ENCODE data around the gene AKAP1. TPM values are rescaled to one million over a fixed set of nuclear protein-coding genes. Genes with fewer than 3 reads are reported as not detected.

The AKAP1 gene
- polyA plus RNA-seq, 1 donor from 2014 or later = 21.4 TPM

GRCh38 chr17:57140316-57140715 is 55.3 kb downstream of the AKAP1 start:
- H3K27me3 Mint-ChIP-seq = peaks cover 11% of the 10 kb centered on the region
- H3K9me3 Mint-ChIP-seq = peaks cover 0 to 3% (median 2%) of the 10 kb centered on the region in 3 donors
- no peak overlapping the region for H3K4me3 Mint-ChIP-seq
- no peaks in the 10 kb centered on the region for H3K4me1 Mint-ChIP-seq
- H3K27ac Mint-ChIP-seq = no peak overlapping the region
- H3K36me3 Mint-ChIP-seq = peaks cover 2% of the 10 kb centered on the region

GRCh38 chr17:57142925-57143324 is 57.9 kb downstream of the AKAP1 start:
- Mint-ChIP-seq H3K4me1 (no peaks in the 10 kb centered on the region), H3K4me3 (no peak overlapping the region), H3K27ac (no peak overlapping the region), H3K36me3 (peaks cover 2% of the 10 kb centered on the region), H3K9me3 (peaks cover 0 to 3% (median 2%) of the 10 kb centered on the region in 3 donors), H3K27me3 (peaks cover 14% of the 10 kb centered on the region)

GRCh38 chr17:57143361-57143760 is 58.3 kb downstream of the AKAP1 start:
- Mint-ChIP-seq H3K9me3 (peaks cover 0 to 5% (median 2%) of the 10 kb centered on the region in 3 donors), H3K27ac (no peak overlapping the region), H3K36me3 (peaks cover 1% of the 10 kb centered on the region), H3K27me3 (peaks cover 14% of the 10 kb centered on the region), H3K4me1 (no peaks in the 10 kb centered on the region), H3K4me3 (no peak overlapping the region)

GRCh38 chr17:57143919-57144318 is 58.9 kb downstream of the AKAP1 start:
- Mint-ChIP-seq H3K27ac (no peak overlapping the region), H3K9me3 (peaks cover 1 to 9% (median 2%) of the 10 kb centered on the region in 3 donors), H3K27me3 (peaks cover 11% of the 10 kb centered on the region), H3K36me3 (peaks cover 2% of the 10 kb centered on the region), H3K4me1 (no peaks in the 10 kb centered on the region), H3K4me3 (no peak overlapping the region)

GRCh38 chr17:57144567-57144966 is 59.5 kb downstream of the AKAP1 start:
- peaks cover 0 to 11% (median 4%) of the 10 kb centered on the region in 3 donors for H3K9me3 Mint-ChIP-seq
- H3K4me3 Mint-ChIP-seq = no peak overlapping the region
- H3K27me3 Mint-ChIP-seq = peaks cover 9% of the 10 kb centered on the region
- H3K4me1 Mint-ChIP-seq = no peaks in the 10 kb centered on the region
- H3K27ac Mint-ChIP-seq = no peak overlapping the region
- peaks cover 4% of the 10 kb centered on the region for H3K36me3 Mint-ChIP-seq

GRCh38 chr17:57145347-57145746 is 60.3 kb downstream of the AKAP1 start:
- H3K9me3 Mint-ChIP-seq = peaks cover 0 to 11% (median 4%) of the 10 kb centered on the region in 3 donors
- peaks cover 4% of the 10 kb centered on the region for H3K36me3 Mint-ChIP-seq
- H3K27me3 Mint-ChIP-seq = peaks cover 9% of the 10 kb centered on the region
- no peak overlapping the region for H3K27ac Mint-ChIP-seq
- no peak overlapping the region for H3K4me3 Mint-ChIP-seq
- no peaks in the 10 kb centered on the region for H3K4me1 Mint-ChIP-seq

GRCh38 chr17:57146273-57146672 is 61.2 kb downstream of the AKAP1 start:
- Mint-ChIP-seq H3K4me1 (no peaks in the 10 kb centered on the region), H3K36me3 (peaks cover 4% of the 10 kb centered on the region)

GRCh38 chr17:57151798-57152197 is 66.8 kb downstream of the AKAP1 start:
- no peaks in the 10 kb centered on the region for H3K4me1 Mint-ChIP-seq
- no peak overlapping the region for H3K27ac Mint-ChIP-seq
- no peak overlapping the region for H3K4me3 Mint-ChIP-seq
- peaks cover 6% of the 10 kb centered on the region for H3K27me3 Mint-ChIP-seq
- H3K36me3 Mint-ChIP-seq = peaks cover 4% of the 10 kb centered on the region
- H3K9me3 Mint-ChIP-seq = peaks cover 0 to 11% (median 4%) of the 10 kb centered on the region in 3 donors

More at GRCh38 chr17:57146273-57146672, 61.2 kb downstream of the AKAP1 start:
- Mint-ChIP-seq H3K27me3 (peaks cover 12% of the 10 kb centered on the region), H3K27ac (no peak overlapping the region), H3K4me3 (no peak overlapping the region), H3K9me3 (peaks cover 0 to 11% (median 4%) of the 10 kb centered on the region in 3 donors)

- Mint-ChIP-seq H3K4me1 (no peaks in the 10 kb centered on the region), H3K27ac (no peak overlapping the region), H3K9me3 (peaks cover 0 to 11% (median 4%) of the 10 kb centered on the region in 3 donors), H3K4me3 (no peak overlapping the region), H3K36me3 (peaks cover 4% of the 10 kb centered on the region), H3K27me3 (peaks cover 8% of the 10 kb centered on the region)
Observed at GRCh38 chr17:57152967-57153528, 68.0 kb downstream of the AKAP1 start.

GRCh38 chr17:57154921-57155320 is 69.9 kb downstream of the AKAP1 start:
- H3K27me3 Mint-ChIP-seq = peaks cover 10% of the 10 kb centered on the region
- H3K27ac Mint-ChIP-seq = no peak overlapping the region
- no peaks in the 10 kb centered on the region for H3K36me3 Mint-ChIP-seq
- H3K4me3 Mint-ChIP-seq = no peak overlapping the region
- no peaks in the 10 kb centered on the region for H3K4me1 Mint-ChIP-seq
- H3K9me3 Mint-ChIP-seq = peaks cover 0 to 2% (median 0%) of the 10 kb centered on the region in 3 donors

GRCh38 chr17:57158325-57158724 is 73.3 kb downstream of the AKAP1 start:
- Mint-ChIP-seq H3K27me3 (peaks cover 7% of the 10 kb centered on the region), H3K4me1 (no peaks in the 10 kb centered on the region), H3K27ac (no peak overlapping the region), H3K9me3 (peaks cover 0 to 2% (median 2%) of the 10 kb centered on the region in 3 donors), H3K4me3 (no peak overlapping the region), H3K36me3 (no peaks in the 10 kb centered on the region)

GRCh38 chr17:57158795-57159194 is 73.7 kb downstream of the AKAP1 start:
- H3K4me1 Mint-ChIP-seq = no peaks in the 10 kb centered on the region
- peaks cover 0 to 2% (median 2%) of the 10 kb centered on the region in 3 donors for H3K9me3 Mint-ChIP-seq
- H3K36me3 Mint-ChIP-seq = no peaks in the 10 kb centered on the region
- no peak overlapping the region for H3K4me3 Mint-ChIP-seq
- peaks cover 7% of the 10 kb centered on the region for H3K27me3 Mint-ChIP-seq
- H3K27ac Mint-ChIP-seq = no peak overlapping the region

- H3K4me3 Mint-ChIP-seq = no peak overlapping the region
- H3K36me3 Mint-ChIP-seq = no peaks in the 10 kb centered on the region
- no peak overlapping the region for H3K27ac Mint-ChIP-seq
- peaks cover 7% of the 10 kb centered on the region for H3K27me3 Mint-ChIP-seq
- peaks cover 0 to 6% (median 2%) of the 10 kb centered on the region in 3 donors for H3K9me3 Mint-ChIP-seq
- no peaks in the 10 kb centered on the region for H3K4me1 Mint-ChIP-seq
Observed at GRCh38 chr17:57160624-57161023, 75.6 kb downstream of the AKAP1 start.

GRCh38 chr17:57164814-57165213 is 79.8 kb downstream of the AKAP1 start:
- no peak overlapping the region for H3K4me3 Mint-ChIP-seq
- H3K4me1 Mint-ChIP-seq = no peaks in the 10 kb centered on the region
- H3K36me3 Mint-ChIP-seq = no peaks in the 10 kb centered on the region
- no peak overlapping the region for H3K27ac Mint-ChIP-seq
- peaks cover 7% of the 10 kb centered on the region for H3K27me3 Mint-ChIP-seq
- H3K9me3 Mint-ChIP-seq = peaks cover 0 to 10% (median 2%) of the 10 kb centered on the region in 3 donors

- Mint-ChIP-seq H3K4me1 (no peaks in the 10 kb centered on the region), H3K27me3 (peaks cover 9% of the 10 kb centered on the region), H3K27ac (no peak overlapping the region), H3K36me3 (peaks cover 1% of the 10 kb centered on the region), H3K4me3 (no peak overlapping the region), H3K9me3 (peaks cover 0 to 10% (median 2%) of the 10 kb centered on the region in 3 donors)
Observed at GRCh38 chr17:57165754-57166153, 80.7 kb downstream of the AKAP1 start.

GRCh38 chr17:57166803-57167202 is 81.8 kb downstream of the AKAP1 start:
- Mint-ChIP-seq H3K4me1 (no peaks in the 10 kb centered on the region), H3K27me3 (peaks cover 15% of the 10 kb centered on the region), H3K9me3 (peaks cover 0 to 10% (median 2%) of the 10 kb centered on the region in 3 donors), H3K4me3 (no peak overlapping the region), H3K27ac (no peak overlapping the region), H3K36me3 (peaks cover 1% of the 10 kb centered on the region)

Measured in IgD-negative memory B cell (primary cell).